HepG2 (cell line): ENCODE results near the gene TIMM13. TPM values are rescaled to one million over a fixed set of nuclear protein-coding genes. Genes with fewer than 3 reads are reported as not detected.
"Not testable (repeated sequence)": the region's sequence is repeated elsewhere in the genome, so short reads cannot be mapped to it uniquely, and the experiment has no call there.

Experiments used
- ATAC-seq: fragments of 200-7000 bp; cut with Tn5 transposase; 3 replicates; pipeline ENCODE4 v1.9.1; 2020; ENCODE audit warnings: mild to moderate bottlenecking, moderate library complexity
- BruUV-seq: library from RNA; stranded (reverse); fragments of 400-500 nt; replicated peaks from 2 replicates; lab custom pipeline; 2021; lab: Mats Ljungman, UMichigan
- CTCF ChIA-PET: fragments of 300-600 bp; formaldehyde crosslinking; extraction: SDS; loops from one replicate; lab custom pipeline; 2021; ENCODE audit warnings: low total read pairs, inconsistent platforms, low intra/inter-chr PET ratio; lab: Yijun Ruan, JAX
- POLR2A ChIA-PET: fragments of 350-600 bp; sonication (Branson Sonifier 250); formaldehyde crosslinking; loops from one replicate; lab custom pipeline; 2020; ENCODE audit warnings: antibody characterized with exemption, inconsistent platforms; lab: Yijun Ruan, JAX
- DNase-seq: peaks from one replicate; pipeline ENCODE4 v3.0.0-alpha.2; 2015; ENCODE audit warnings: low spot score
- FAIRE-seq: peaks from 3 replicates; lab custom pipeline; 2011; peaks lifted over from hg19 to GRCh38; lab: Jason Lieb, UNC
- H2AFZ ChIP-seq: one replicate; pipeline ENCODE4 v1.6.1; 2011; ENCODE audit warnings: low read length, inconsistent platforms
- H3K27ac ChIP-seq: fragments of 300-600 bp; 3 replicates; pipeline ENCODE4 v1.8.0; 2011; ENCODE audit warnings: mixed run types, mild to moderate bottlenecking, mixed read lengths, low read length, inconsistent platforms; ENCODE audit not compliant: insufficient read depth; ENCODE audit errors: extremely low read length
- H3K27me3 ChIP-seq, 2 experiments: fragments of 200-600 bp in 1 of 2; 2 replicates in 1 of 2; 3 replicates in 1 of 2; pipeline versions ENCODE4 v1.6.0 to v1.8.0; 2011; ENCODE audit warnings: low read length in 2 of 2, mild to moderate bottlenecking in 2 of 2, moderate library complexity in 2 of 2, inconsistent platforms in 1 of 2; ENCODE audit not compliant: insufficient read depth in 2 of 2, control insufficient read depth in 1 of 2
- H3K36me3 ChIP-seq, 2 experiments: fragments of 200-600 bp in 1 of 2; replicated peaks in 1 of 2; 2 replicates in 1 of 2; 3 replicates in 1 of 2; pipeline versions ENCODE4 v1.5.1 to v1.8.0; 2011; ENCODE audit warnings: low read length in 2 of 2, inconsistent platforms in 1 of 2; ENCODE audit not compliant: insufficient read depth in 2 of 2, control insufficient read depth in 1 of 2
- H3K4me1 ChIP-seq: 2 replicates; pipeline ENCODE4 v1.5.1; 2012; ENCODE audit warnings: low read length, inconsistent platforms; ENCODE audit not compliant: insufficient read depth
- H3K4me2 ChIP-seq: 2 replicates; pipeline ENCODE4 v1.6.0; 2011; ENCODE audit warnings: low read depth, low read length, inconsistent platforms
- H3K4me3 ChIP-seq, 3 experiments: fragments of 200-600 bp in 1 of 3; sonication (generic), shearing (Covaris generic) in 1 of 3; replicated peaks in 1 of 3; 2 replicates each; pipeline ENCODE4 v1.5.1; 2011 to 2016; ENCODE audit warnings: low read length in 3 of 3, inconsistent platforms in 2 of 3, low read depth in 2 of 3, mild to moderate bottlenecking in 2 of 3, control low read depth in 1 of 3, mixed read lengths in 1 of 3; ENCODE audit not compliant: insufficient read depth in 1 of 3
- H3K79me2 ChIP-seq: one replicate; pipeline ENCODE4 v1.6.1; 2011; ENCODE audit warnings: low read length, inconsistent platforms; ENCODE audit not compliant: insufficient read depth
- H3K9ac ChIP-seq: 2 replicates; pipeline ENCODE4 v1.6.0; 2011; ENCODE audit warnings: mild to moderate bottlenecking, low read depth, low read length, inconsistent platforms; ENCODE audit not compliant: insufficient read depth
- H3K9me3 ChIP-seq: 2 replicates; pipeline ENCODE4 v1.5.1; 2012; ENCODE audit warnings: mild to moderate bottlenecking, low read length
- H4K20me1 ChIP-seq: 2 replicates; pipeline ENCODE4 v1.6.0; 2011; ENCODE audit warnings: inconsistent platforms, mild to moderate bottlenecking, low read length, moderate library complexity; ENCODE audit not compliant: insufficient read depth
- DRAP1 ChIP-seq: IDR thresholded peaks from 2 replicates; pipeline ENCODE4 v1.6.1; 2016; ENCODE audit warnings: missing genetic modification reagents, missing compliant biosample characterization
- FOXC1 ChIP-seq: sonication (generic); formaldehyde crosslinking; IDR thresholded peaks from 2 replicates; pipeline ENCODE4 v1.8.0; 2022; ENCODE audit warnings: mild to moderate bottlenecking, missing genetic modification reagents, borderline replicate concordance
- HNF1B ChIP-seq: sonication (generic); formaldehyde crosslinking; IDR thresholded peaks from 2 replicates; pipeline ENCODE4 v1.5.1; 2020; ENCODE audit warnings: mild to moderate bottlenecking, moderate library complexity, missing genetic modification reagents
- LCORL ChIP-seq, 2 experiments: fragments of 450-650 bp in 1 of 2; sonication (generic) in 1 of 2; formaldehyde crosslinking in 1 of 2; IDR thresholded peaks; 2 replicates each; pipeline versions ENCODE4 v1.5.0 to v1.6.1; 2017 to 2020; ENCODE audit warnings: antibody characterized with exemption in 1 of 2, missing genetic modification reagents in 1 of 2
- MAFF ChIP-seq: IDR thresholded peaks from 2 replicates; pipeline ENCODE4 v1.6.1; 2011; ENCODE audit warnings: low read depth, low read length, improper control_type of control experiment
- MAFK ChIP-seq, 2 experiments: IDR thresholded peaks in 1 of 2; conservative IDR thresholded peaks in 1 of 2; 2 replicates each; pipeline ENCODE4 v1.6.1; 2011; ENCODE audit warnings: improper control_type of control experiment in 2 of 2, low read length in 2 of 2
- NFYB ChIP-seq: sonication (generic); formaldehyde crosslinking; IDR thresholded peaks from 2 replicates; pipeline ENCODE4 v1.4.0; 2020; ENCODE audit warnings: missing genetic modification reagents
- NFYC ChIP-seq: IDR thresholded peaks from 2 replicates; pipeline ENCODE4 v1.6.1; 2016; ENCODE audit warnings: missing genetic modification reagents, missing compliant biosample characterization
- POGZ ChIP-seq: sonication (generic); formaldehyde crosslinking; IDR thresholded peaks from 2 replicates; pipeline ENCODE4 v1.4.0; 2020; ENCODE audit warnings: mild to moderate bottlenecking, missing genetic modification reagents
- POLR2A ChIP-seq, 2 experiments: IDR thresholded peaks; 2 replicates each; pipeline ENCODE4 v1.6.1; 2011; ENCODE audit warnings: low read depth in 2 of 2, low read length in 2 of 2, mild to moderate bottlenecking in 1 of 2, moderate library complexity in 1 of 2; ENCODE audit not compliant: insufficient read depth in 1 of 2
- POLR2AphosphoS2 ChIP-seq: IDR thresholded peaks from 2 replicates; pipeline ENCODE4 v1.6.1; 2011; ENCODE audit warnings: low read depth, low read length, improper control_type of control experiment
- POLR2AphosphoS5 ChIP-seq: IDR thresholded peaks from 2 replicates; pipeline ENCODE4 v1.6.1; 2012; ENCODE audit warnings: low read depth, low read length
- POLR2G ChIP-seq: fragments of 200-400 bp; formaldehyde crosslinking; IDR thresholded peaks from 2 replicates; pipeline ENCODE4 v1.6.1; 2018; ENCODE audit warnings: mild to moderate bottlenecking, low read depth, low read length, moderate library complexity
- RAD21 ChIP-seq: fragments of 450-650 bp; formaldehyde crosslinking; IDR thresholded peaks from 2 replicates; pipeline ENCODE4 v1.5.0; 2020; ENCODE audit warnings: mild to moderate bottlenecking
- SETDB1 ChIP-seq: sonication (generic); formaldehyde crosslinking; IDR thresholded peaks from 2 replicates; pipeline ENCODE4 v1.5.1; 2020; ENCODE audit warnings: missing genetic modification reagents, mild to moderate bottlenecking, borderline replicate concordance
- SP1 ChIP-seq, 2 experiments: fragments of 450-650 bp in 1 of 2; sonication (generic) in 1 of 2; formaldehyde crosslinking in 1 of 2; IDR thresholded peaks; 2 replicates each; pipeline versions ENCODE4 v1.4.0 to v1.6.1; 2016 to 2020; ENCODE audit warnings: missing genetic modification reagents in 1 of 2
- SP2 ChIP-seq: sonication (generic); formaldehyde crosslinking; IDR thresholded peaks from 2 replicates; pipeline ENCODE4 v1.5.1; 2020; ENCODE audit warnings: mild to moderate bottlenecking, missing genetic modification reagents
- ZBTB38 ChIP-seq: sonication (generic); formaldehyde crosslinking; IDR thresholded peaks from 2 replicates; pipeline ENCODE4 v1.5.1; 2020; ENCODE audit warnings: mild to moderate bottlenecking, missing genetic modification reagents
- ZGPAT ChIP-seq: IDR thresholded peaks from 2 replicates; pipeline ENCODE4 v1.6.1; 2016; ENCODE audit warnings: mild to moderate bottlenecking
- ZMYM2 ChIP-seq: sonication (generic); formaldehyde crosslinking; IDR thresholded peaks from 2 replicates; pipeline ENCODE4 v1.8.0; 2022; ENCODE audit warnings: mild to moderate bottlenecking, missing genetic modification reagents
- ZMYM4 ChIP-seq: sonication (generic); formaldehyde crosslinking; IDR thresholded peaks from 2 replicates; pipeline ENCODE4 v1.8.1; 2023; ENCODE audit warnings: mild to moderate bottlenecking, missing genetic modification reagents
- ZNF607 ChIP-seq: sonication (generic); formaldehyde crosslinking; IDR thresholded peaks from 2 replicates; pipeline ENCODE4 v1.5.1; 2020; ENCODE audit warnings: missing genetic modification reagents, mild to moderate bottlenecking, borderline replicate concordance
- WGBS: methylation state at CpG from one replicate; pipeline ENCODE4 v1.1.6; 2017; ENCODE audit warnings: low lambda C conversion rate; 5-methylcytosine and 5-hydroxymethylcytosine counted together
- in situ Hi-C: cut with HindIII; loops from 2 replicates; pipeline ENCODE4 v1.10.0; 2017; ENCODE audit warnings: low pct_unique_long_range_greater_than_20kb; ENCODE audit not compliant: extremely low pct_ligation_motif_present
- intact Hi-C: fragments of 100-400 bp; cut with micrococcal nuclease; formaldehyde crosslinking; loops from one replicate; pipeline ENCODE4 v1.10.0; 2022; ENCODE audit not compliant: unreplicated experiment
- polyA plus RNA-seq, 8 experiments: library from polyadenylated mRNA; depleted of rRNA in 3 of 8; stranded (reverse) in 7 of 8; unstranded in 1 of 8; fragments of >200 nt; fragmentation: Illumina TruSeq in 4 of 8; extraction: Trizol in 4 of 8; gene quantifications; 2 replicates each; pipeline versions ENCODE4 v1.2.1 to v1.2.3, GENCODE V29; 2011 to 2016; ENCODE audit warnings: low read depth in 4 of 8, missing spikeins in 1 of 8, mixed read lengths in 1 of 8; ENCODE audit not compliant: insufficient read depth in 1 of 8
- total RNA-seq, 5 experiments: library from RNA; depleted of rRNA; stranded (reverse); fragments of >200 nt; fragmentation: Illumina TruSeq; extraction: Trizol; gene quantifications; 2 replicates each; pipeline ENCODE4 v1.2.3, GENCODE V29; 2016; ENCODE audit warnings: low read depth in 1 of 5

Gene TIMM13
- total and polyA plus RNA-seq, 2 of the 13 experiments (the other 11 are each of a cell fraction or from before 2014, with no cell fraction given), result 48.4 to 108 TPM

GRCh38 chr19:2392899-2393298, 34.5 kb downstream of the TIMM13 start:
- Histone ChIP-seq H3K4me1 (peaks cover 49% of the 10 kb centered on the region), H3K4me2 (peak overlapping the region; percentile 45)
- DNase-seq (peak; percentile 68), FAIRE-seq (peak; percentile 8)
- CTCF ChIA-PET; ATAC-seq; H3K9ac ChIP-seq; H4K20me1 ChIP-seq; H3K4me3 ChIP-seq; H3K27me3 ChIP-seq; H3K79me2 ChIP-seq; H3K27ac ChIP-seq; H3K9me3 ChIP-seq; H2AFZ ChIP-seq; BruUV-seq; H3K36me3 ChIP-seq; in situ Hi-C loops; intact Hi-C loops; TF ChIP-seq LCORL, SP1 (IDR thresholded peaks at IDR 0.05): not testable (repeated sequence)
- WGBS, result 30% methylated on average over 8 of the region's 8 CpGs
- peak; percentile 80 for TF ChIP-seq DRAP1 (CRISPR knock-in tag)
- 0 out of 2 replicates have a peak, but pooled peaks have one; percentile 26 for TF ChIP-seq ZMYM2 (CRISPR knock-in tag)
- peak; percentile 74 for TF ChIP-seq POLR2AphosphoS5
- 0 out of 2 replicates have a peak, but pooled peaks have one; percentile 23 for TF ChIP-seq POGZ
- peak; percentile 37 to 63; a peak in 3 of 4 replicates for TF ChIP-seq MAFK (conservative IDR thresholded peaks at IDR 0.05 in 1 of 2, IDR thresholded peaks at IDR 0.05 in 1 of 2; ENCODE audit: low read length in 2 of 2)
- TF ChIP-seq NFYC (CRISPR knock-in tag), result peak; percentile 85
- peak; percentile 89 for TF ChIP-seq ZMYM4 (CRISPR knock-in tag)
- TF ChIP-seq LCORL (CRISPR knock-in tag; IDR thresholded peaks at IDR 0.05), result peak; percentile 37; the same call in 1 of the 2 replicates
- TF ChIP-seq NFYB (CRISPR knock-in tag), result peak; percentile 90
- peak; percentile 47; the same call in 1 of the 2 replicates for TF ChIP-seq SP2
- TF ChIP-seq POLR2A (IDR thresholded peaks at IDR 0.05; ENCODE audit: insufficient read depth in 1 of 2, low read depth in 2 of 2, low read length in 2 of 2), result peak; percentile 65 to 94
- TF ChIP-seq ZBTB38 (CRISPR knock-in tag), result 0 out of 2 replicates have a peak, but pooled peaks have one; percentile 16
- TF ChIP-seq FOXC1, result 0 out of 2 replicates have a peak, but pooled peaks have one; percentile 32
- peak; percentile 32; the same call in 1 of the 2 replicates for TF ChIP-seq RAD21 (CRISPR knock-in tag)
- 0 out of 2 replicates have a peak, but pooled peaks have one; percentile 21 for TF ChIP-seq ZNF607 (CRISPR knock-in tag)
- TF ChIP-seq HNF1B (CRISPR knock-in tag), result 0 out of 2 replicates have a peak, but pooled peaks have one; percentile 37
- TF ChIP-seq ZGPAT (CRISPR knock-in tag), result 0 out of 2 replicates have a peak, but pooled peaks have one; percentile 22
- TF ChIP-seq SETDB1 (CRISPR knock-in tag), result 0 out of 2 replicates have a peak, but pooled peaks have one; percentile 32
- peak; percentile 55; the same call in 1 of the 2 replicates for TF ChIP-seq POLR2AphosphoS2
- peak; percentile 52; the same call in 1 of the 2 replicates for TF ChIP-seq SP1 (CRISPR knock-in tag; IDR thresholded peaks at IDR 0.05)
- TF ChIP-seq MAFF, result peak; percentile 77
- peak; percentile 55 for TF ChIP-seq POLR2G
- POLR2A ChIA-PET, result interaction anchor here (0.6 to 5.9 kb wide), 35 partner anchors 9 to 1613 kb away, joined by 3 to 92 read pairs (median 4); partner anchors contain the start of genes AP3D1, GADD45B, LMNB2 and LSM7
